GM19043 (cell line): ENCODE data around the gene RAB44.
"Not testable (repeated sequence)": the region's sequence is repeated elsewhere in the genome, so short reads cannot be mapped to it uniquely, and the experiment has no call there.

Source experiments
- ATAC-seq: cut with Tn5 transposase; IDR thresholded peaks from one replicate; pipeline ENCODE4 v1.9.1; 2021; ENCODE audit warnings: low read depth; ENCODE audit not compliant: unreplicated experiment

Gene RAB44

GRCh38 chr6:36704961-36705577 lies 7.4 kb downstream of the RAB44 start:
- not testable (repeated sequence) for ATAC-seq

- no peak for ATAC-seq
Observed at GRCh38 chr6:36706339-36706738, 8.7 kb downstream of the RAB44 start.

- ATAC-seq = no peak
Observed at GRCh38 chr6:36712816-36713215, 15.2 kb downstream of the RAB44 start.

- no peak for ATAC-seq
Observed at GRCh38 chr6:36713846-36714245, 16.2 kb downstream of the RAB44 start.

DNA sequence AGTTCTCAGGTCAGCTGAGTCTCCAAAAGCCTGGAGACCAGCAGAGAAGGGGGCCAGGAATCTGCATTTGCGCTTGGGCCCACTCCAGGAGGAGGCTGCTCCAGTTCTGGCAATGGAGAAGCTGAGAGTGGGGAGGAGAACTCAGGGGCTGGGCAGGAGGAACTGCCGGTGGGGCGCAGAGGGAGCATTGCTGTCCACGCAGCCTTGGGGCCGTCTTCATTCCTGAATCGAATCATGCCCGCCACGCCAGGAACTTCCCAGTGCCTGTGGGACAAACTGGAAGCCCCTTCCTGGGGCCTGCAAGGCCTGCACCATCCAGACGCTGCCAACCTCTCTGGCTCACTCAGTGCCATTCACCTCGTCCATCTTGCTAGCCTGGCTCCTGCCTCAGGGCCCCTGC lies 16.9 kb downstream of the RAB44 start:
- no peak for ATAC-seq

- ATAC-seq = no peak
Observed at GRCh38 chr6:36715469-36715868, 17.8 kb downstream of the RAB44 start.

GRCh38 chr6:36716476-36717093 lies 19.0 kb downstream of the RAB44 start:
- ATAC-seq = no peak

DNA sequence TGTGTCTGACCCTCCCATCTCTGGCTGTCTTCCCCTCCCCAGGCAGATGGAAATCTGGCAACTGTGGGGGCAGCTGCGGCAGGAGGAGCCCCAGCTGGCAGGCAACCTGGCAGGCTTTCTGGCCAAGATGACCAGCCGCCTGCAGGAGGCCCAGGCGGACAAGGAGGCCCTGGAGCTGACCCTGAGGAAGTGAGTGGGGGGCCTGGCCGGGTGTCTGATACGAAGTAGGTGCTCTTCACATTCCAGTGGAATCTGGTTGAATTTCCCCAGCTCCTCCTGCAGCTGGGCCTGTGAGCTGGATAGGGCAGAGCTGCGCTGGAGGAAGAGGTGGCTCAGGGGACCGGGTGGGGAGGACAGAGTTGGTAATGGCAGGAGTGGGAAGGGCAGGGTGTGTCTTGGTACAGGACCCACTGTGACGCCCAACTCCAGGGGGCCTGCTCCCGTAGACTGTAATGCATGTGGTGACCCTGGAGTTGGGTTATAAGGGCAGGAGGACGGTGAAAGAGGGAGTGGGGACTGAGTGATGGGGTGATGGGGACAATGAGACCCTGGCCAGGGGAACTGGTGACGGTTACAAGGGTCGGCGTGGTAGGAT lies 19.7 kb downstream of the RAB44 start:
- ATAC-seq = no peak

DNA sequence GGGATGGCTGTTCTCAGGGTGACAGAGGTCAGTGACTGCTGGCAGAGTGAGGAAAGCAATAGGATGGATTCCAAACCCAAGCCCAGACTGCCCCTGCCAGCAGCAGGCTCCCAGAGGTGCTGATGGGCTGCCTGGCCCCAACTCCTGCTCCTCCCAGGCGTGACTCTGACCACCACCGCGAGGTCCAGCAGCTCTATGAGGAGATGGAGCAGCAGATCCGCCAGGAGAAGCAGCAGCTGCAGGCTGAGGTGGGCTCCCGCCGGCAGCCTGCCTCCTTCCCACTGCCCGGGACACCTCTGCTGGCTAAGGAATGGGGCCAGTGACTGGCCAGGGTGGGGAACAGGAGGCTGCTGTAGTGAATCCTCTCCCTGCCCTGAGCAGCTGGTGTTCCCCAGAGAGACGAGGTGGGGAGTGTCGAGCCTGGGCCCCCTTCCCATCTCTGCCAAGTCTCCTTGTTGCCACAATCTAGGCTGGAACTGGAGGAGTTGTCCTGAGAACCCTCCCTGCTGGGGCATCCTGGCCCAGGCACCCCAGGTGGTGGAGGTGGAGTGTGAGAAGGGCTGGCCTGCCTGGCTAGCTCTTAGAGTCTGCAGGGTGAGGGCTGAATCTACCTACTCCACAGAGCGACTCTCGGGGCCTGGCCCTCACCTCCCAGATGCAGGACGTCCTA lies 20.4 kb downstream of the RAB44 start:
- ATAC-seq = no peak

- no peak for ATAC-seq
Observed at GRCh38 chr6:36718560-36718959, 20.9 kb downstream of the RAB44 start.

DNA sequence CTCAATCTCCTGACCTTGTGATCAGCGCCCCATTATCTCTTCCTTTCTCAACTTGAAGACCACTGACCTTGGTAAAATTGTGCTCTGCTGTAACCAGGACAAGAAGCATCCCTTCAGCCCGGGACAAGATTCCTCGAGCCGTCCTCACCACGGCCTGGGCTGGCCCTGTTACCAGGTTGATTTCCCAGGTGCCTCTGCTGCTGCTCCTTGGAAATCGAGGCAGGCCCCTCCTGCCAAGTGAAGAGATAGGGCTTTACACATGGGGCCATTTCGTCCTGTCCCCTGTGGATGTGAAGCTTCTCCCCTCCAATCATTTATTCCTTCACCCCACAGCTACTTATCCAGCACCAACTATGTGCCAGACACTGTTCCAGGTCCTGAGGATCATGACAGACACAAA lies 21.5 kb downstream of the RAB44 start:
- ATAC-seq = no peak

DNA sequence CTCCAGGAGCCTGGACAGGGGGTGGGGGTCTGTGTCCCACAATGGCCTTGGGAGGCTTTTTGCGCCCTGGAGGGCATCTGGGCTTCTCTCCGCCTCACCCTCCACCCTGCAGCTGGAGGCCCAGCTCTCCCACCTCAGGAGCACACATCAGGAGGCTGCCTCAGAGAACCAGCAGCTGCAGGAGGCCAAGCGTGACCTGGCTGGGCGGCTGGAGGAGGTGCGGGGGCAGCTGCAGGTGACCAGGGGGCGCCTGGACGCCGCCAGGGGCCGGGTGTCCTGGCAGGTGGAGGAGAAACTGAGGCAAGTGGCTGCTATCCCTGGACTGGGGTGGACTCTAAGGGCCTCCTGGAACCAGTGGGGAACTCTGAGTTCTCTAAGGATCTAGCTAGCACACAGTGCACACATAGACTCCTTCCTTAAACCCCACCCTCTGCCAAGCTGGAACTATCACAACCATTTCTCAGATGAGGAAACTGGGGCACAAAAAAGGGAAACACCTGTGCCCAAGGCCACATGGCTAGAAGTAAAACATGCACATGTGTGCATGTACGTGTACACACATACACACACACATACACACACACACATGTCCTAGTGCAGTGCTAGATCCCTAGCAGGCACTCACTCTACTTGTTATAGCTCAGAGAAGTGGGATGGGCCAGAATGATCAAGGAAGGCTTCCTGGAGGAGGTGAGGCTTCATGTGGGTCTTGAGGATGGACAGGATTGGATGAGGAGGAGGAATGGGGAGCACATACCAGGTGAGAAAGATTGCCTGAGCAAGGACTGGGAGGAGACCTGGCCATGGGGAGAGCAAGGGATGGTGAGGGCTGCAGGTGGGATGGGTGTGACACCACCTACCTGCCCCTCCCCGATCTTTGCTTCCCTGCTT lies 22.9 kb downstream of the RAB44 start:
- ATAC-seq = no peak

GRCh38 chr6:36721369-36722140 lies 23.9 kb downstream of the RAB44 start:
- ATAC-seq = no peak

DNA sequence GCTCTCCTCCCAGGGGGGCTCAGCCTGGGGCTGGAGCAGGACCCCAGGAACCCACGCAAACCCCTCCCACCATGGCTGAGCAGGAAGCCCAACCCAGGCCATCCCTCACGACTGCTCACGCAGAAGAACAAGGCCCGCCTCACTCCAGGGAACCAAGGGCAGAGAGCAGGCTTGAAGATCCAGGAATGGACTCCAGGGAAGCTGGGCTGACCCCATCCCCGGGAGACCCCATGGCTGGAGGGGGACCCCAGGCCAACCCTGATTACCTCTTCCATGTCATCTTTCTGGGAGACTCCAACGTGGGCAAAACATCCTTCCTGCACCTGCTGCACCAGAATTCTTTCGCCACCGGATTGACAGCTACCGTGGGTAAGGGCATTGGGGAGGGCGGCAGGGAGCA lies 24.7 kb downstream of the RAB44 start:
- ATAC-seq = no peak

DNA sequence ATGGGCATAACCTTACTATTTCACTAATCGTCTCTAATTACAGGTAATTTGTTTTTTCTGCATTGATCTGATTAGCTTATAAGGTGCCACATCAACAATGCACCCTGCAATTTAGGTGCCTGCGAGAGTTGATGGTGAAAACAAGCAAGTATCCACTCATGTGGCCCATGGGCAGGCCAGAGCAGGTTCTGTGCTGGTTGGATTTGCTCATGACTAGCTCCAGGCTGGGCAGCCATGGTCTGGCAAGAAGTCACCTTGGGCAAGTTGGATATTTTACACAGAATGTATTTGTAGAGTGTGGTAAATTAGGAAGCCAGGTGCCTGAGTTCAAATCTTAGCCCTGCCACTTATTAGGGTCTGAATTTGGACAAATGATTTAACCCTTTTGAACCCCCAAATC lies 25.3 kb downstream of the RAB44 start:
- no peak for ATAC-seq

GRCh38 chr6:36723992-36724391 lies 26.4 kb downstream of the RAB44 start:
- ATAC-seq = not testable (repeated sequence)

DNA sequence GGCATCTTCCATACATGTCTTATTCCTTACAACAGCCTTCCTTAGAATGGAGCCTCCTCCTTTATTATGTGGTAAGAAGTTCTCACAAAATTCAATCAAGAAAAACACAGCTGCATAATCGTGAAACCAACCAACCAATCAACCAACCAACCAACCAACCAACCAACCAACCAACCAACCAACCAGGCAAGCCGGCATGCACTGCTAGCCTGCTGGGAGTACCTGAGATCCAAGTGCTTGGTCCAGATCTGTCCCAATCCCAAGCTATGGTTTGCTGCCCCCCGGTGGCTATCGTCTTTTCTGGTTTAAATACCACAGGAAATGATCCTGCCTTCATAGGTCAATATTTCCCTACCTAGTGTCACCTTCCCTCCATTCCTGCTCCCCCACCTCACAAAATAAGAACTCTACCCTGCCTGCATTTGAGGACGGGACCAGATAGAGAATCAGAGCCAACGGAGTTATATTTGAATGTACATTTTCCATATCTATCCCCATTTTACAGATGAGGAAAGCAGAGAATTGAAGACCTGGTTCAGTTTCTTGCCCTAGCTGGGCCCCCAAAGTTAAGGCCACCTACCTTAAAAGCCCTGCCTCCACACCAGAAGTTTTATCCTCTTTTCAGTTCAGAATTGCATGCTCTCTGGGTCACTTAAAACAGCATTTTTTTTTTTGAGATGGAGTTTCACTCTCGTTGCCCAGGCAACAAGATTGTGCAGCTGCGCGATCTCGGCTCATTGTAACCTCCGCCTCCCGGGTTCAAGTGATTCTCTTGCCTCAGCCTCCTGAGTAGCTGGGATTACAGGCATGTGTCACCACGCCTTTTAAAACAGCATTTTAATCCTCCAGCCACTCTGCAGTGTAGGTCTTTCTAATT lies 27.1 kb downstream of the RAB44 start:
- no peak for ATAC-seq

DNA sequence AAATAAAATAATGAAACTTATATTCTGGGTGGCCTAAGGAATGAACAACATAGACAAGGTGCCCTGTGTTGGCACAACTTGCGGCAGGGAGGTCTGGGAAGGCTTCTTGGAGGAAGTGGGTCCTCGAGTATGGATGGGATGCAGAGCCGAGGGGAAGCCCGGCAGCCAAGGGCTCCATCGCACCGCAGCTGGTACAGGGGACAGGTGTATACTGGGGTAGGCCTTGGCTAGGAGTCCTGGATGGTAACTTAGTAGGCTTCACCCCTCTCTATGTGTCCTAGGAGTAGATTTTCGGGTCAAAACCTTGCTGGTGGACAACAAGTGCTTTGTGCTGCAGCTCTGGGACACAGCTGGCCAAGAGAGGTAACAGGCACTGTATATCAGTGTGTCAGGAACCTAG lies 28.0 kb downstream of the RAB44 start:
- ATAC-seq = no peak

- no peak for ATAC-seq
Observed at GRCh38 chr6:36727505-36728021, 29.9 kb downstream of the RAB44 start.
